CD4-positive, alpha-beta T cell treated with Interleukin-2 at 100 ng/mL for 4 hours (primary cell): Measurements from ENCODE around the gene ARRDC5.
A peak's percentile ranks its signal among the peaks of the same experiment; 100 is the strongest.
"Not testable (repeated sequence)": the region's sequence is repeated elsewhere in the genome, so short reads cannot be mapped to it uniquely, and the experiment has no call there.

ENCODE experiments used
- DNase-seq: peaks from one replicate; pipeline ENCODE4 v3.0.0-alpha.2; 2020; ENCODE audit warnings: low spot score

ARRDC5 gene

GRCh38 chr19:4909897-4910593 is 7.3 kb upstream of the ARRDC5 start:
- DNase-seq: peak; percentile 91

GRCh38 chr19:4909156-4909896 is 6.6 kb upstream of the ARRDC5 start, which contains the start of gene UHRF1:
UHRF1 (plus strand) TSS chr19:4909501; CDS start chr19:4910886, 1,385 bp downstream.
- no peak for DNase-seq

DNA sequence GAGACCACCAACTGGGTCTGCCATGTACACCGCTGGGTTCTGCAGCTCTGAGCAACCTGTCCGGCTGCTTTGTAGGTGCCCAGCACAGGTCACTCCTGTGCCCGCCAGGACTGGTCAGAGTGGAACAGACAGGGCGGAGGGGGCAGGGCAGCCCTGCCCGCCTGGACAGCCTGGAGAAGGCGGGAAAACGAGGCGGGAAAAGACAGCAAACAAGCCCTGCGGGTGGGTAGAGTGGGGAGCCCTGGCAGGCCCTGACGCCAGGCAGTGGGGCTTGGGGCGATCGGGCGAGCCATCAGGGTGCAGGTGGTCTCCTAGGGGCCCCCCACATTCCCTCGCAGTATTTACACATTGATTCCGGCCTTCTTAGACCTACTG is 6.1 kb upstream of the ARRDC5 start:
- DNase-seq: no peak

DNA sequence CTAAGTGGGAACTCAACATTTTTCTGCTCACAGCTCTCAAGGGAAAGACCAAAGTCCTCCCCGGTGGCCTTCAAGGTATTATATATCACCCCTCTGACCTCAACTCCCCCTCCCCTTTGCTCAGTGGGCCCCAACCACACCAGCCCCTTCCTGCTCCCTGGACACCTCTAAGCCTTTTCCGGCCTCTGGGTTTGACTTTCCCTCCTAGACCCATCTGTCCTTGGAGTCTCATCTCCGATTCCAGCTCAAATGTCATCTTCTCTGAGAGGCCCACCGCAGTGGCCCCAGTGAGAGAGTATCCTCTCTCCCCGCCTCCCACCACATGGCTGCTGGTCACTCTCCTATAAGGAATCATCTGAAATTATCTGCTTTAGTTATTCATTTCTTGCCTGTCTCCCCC is 5.7 kb upstream of the ARRDC5 start:
- no peak for DNase-seq

GRCh38 chr19:4906963-4907362 is 4.3 kb upstream of the ARRDC5 start:
- DNase-seq: no peak

DNA sequence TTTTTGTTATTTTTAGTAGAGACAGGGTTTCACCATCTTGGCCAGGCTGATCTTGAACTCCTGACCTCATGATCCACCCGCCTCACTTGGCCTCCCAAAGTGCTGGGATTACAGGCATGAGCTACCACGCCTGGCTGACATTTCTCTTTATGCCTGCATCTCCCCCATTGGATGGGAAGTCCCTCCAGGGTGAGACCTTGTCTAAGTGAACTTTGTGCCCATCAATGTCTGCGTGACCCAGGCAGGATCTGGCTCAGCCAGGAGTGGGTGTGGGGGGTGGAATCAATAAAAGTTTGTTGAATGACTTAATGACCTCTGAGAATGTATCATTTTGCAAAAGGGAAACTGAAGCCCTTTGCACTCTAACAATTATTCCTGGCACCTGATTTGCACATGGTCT is 1.8 kb upstream of the ARRDC5 start:
- DNase-seq: no peak

- DNase-seq: not testable (repeated sequence)
Measured at GRCh38 chr19:4900879-4901278, 1.8 kb downstream of the ARRDC5 start.

DNA sequence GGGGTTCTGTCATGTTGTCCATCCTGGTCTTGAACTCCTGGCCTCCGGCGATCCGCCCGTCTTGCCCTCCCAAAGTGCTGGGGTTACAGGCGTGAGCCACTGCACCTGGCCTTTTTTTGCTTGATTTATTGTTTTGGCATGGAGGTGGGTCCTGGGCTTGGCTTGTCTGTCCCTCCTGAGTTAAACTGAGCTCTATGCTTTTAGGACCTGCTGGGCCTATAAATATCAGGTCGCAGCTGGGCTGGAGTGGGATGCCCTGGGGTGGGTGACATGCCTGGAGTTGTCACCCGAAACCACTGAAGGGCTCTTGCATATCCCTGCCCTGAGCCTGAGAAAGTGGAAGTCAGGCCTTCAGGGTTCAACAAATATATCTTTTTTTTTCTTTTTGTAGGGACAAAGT is 5.5 kb downstream of the ARRDC5 start:
- no peak for DNase-seq

- no peak for DNase-seq
Measured at GRCh38 chr19:4896372-4896771, 6.3 kb downstream of the ARRDC5 start.

- DNase-seq: not testable (repeated sequence)
Measured at GRCh38 chr19:4892962-4893361, 9.7 kb downstream of the ARRDC5 start.

GRCh38 chr19:4891066-4891465 is 11.6 kb downstream of the ARRDC5 start:
- no peak for DNase-seq

- DNase-seq: no peak
Measured at GRCh38 chr19:4889034-4889815, 13.5 kb downstream of the ARRDC5 start.

- not testable (repeated sequence) for DNase-seq
Measured at GRCh38 chr19:4887803-4888202, 14.9 kb downstream of the ARRDC5 start.

DNA sequence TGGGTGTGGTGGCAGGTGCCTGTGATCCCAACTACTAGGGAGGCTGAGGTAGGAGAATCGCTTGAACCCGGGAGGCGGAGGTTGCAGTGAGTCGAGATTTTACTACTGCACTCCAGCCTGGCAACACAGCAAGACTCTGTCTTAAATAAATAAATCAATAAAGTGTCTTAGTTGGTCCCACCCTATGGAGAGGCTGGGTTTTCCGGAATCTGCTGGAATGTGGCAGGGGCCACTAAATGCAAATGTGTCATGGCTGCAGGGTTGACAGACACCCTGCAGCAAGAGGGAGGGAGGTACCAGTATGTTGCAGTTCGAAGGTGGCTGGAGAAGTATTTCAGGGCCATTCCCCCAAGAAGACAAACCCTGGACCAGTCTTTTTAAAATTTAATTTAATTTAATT is 17.7 kb downstream of the ARRDC5 start:
- DNase-seq: not testable (repeated sequence)

GRCh38 chr19:4882874-4883273 is 19.8 kb downstream of the ARRDC5 start:
- DNase-seq: not testable (repeated sequence)

- DNase-seq: no peak
Measured at GRCh38 chr19:4879041-4879440, 23.7 kb downstream of the ARRDC5 start.

DNA sequence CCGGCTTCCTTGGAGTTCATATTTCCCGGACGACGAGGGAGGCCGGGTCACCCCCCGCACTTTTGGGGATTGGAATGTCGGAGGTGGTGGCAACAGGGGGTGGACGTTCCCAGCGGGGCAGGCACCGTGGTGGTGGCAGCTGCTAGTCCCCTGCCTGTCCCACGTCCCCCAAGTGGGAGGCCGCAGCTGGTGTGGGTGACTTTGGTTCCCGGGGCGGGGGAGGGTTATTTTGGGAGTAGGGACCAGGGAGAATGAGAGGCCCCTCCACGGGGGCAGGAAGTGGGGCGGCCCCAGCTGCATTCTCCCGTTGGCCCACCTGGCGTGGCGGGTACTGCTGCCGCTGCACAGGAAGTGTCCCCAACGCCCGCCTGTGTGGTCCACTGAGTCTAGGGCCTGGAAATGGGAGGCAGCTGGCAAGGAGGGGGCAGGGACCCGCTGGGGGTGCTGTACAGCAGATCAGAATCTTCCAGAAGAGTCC is 24.2 kb downstream of the ARRDC5 start:
- no peak for DNase-seq

DNA sequence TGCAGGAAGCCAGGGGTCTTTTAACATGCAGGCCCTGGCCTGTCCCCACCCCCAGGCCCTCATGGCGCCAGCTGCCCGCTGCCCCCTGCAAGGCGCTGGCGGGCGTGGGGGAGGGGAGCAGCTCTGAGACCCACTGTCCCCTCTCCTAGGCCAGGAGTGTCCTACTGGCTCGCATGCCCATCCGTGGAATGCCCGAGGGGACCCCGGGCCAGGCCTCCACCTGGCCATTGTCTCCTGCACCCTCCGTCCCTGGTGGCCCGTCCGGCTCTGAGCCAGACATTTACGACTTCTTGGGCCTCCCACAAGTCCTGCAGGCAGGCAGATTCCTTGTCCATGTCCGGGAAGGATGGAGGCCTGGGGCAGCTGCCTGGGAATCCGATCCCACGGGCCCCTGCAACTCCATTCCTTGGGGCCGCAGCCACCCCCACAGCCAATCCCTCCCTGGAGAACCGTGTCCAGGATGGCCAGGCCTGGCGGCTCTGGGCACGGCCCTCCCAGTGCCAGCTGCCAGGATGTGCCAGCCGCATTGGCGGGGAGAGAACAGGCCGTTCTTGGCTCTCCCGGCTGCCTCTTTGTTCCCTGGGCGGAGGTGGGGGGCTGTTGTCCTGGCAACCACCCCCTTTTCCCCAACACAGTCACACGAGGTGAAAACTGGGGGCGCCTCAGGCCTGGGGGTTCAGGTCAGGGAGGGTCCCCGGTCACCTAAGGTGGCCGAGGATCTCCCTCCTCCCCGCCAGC is 24.8 kb downstream of the ARRDC5 start:
- DNase-seq: no peak

- DNase-seq: no peak
Measured at GRCh38 chr19:4873930-4874329, 28.8 kb downstream of the ARRDC5 start.

DNA sequence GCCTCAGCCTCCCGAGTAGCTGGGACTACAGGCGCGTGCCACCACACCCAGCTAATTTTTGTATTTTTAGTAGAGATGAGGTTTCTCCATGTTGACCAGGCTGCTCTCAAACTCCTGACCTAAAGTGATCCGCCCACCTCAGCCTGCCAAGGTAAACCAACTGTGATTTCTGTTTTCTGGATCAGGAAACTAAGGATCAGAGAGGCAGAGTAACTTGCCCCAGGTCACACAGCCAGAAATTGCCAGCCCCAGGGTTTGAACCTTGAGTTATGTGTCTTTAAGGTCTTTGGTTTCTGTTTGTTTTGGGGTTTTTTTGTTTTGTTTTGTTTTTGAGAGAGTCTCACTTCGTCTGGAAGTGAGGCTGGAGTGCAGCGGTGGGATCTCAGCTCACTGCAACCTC is 31.0 kb downstream of the ARRDC5 start:
- DNase-seq: no peak

- peak; percentile 22 for DNase-seq
Measured at GRCh38 chr19:4870025-4870700, 32.5 kb downstream of the ARRDC5 start.
